Spleen (tissue), 11 donors: ENCODE data around the gene PCDH7. TPM values are rescaled to one million over a fixed set of nuclear protein-coding genes. Genes with fewer than 3 reads are reported as not detected.
A peak's percentile ranks its signal among the peaks of the same experiment; 100 is the strongest.

Source experiments
- DNase-seq: peaks from one replicate; pipeline ENCODE4 v3.0.0-alpha.2; 2020
- H3K27ac ChIP-seq, 8 donors: fragments of 200-600 bp; sonication (generic) in 7 of 8; 1 replicate in 4 of 8; 2 replicates in 4 of 8; pipeline versions ENCODE4 v1.5.0 to v1.8.0; 2016 to 2021; ENCODE audit warnings: inconsistent platforms in 4 of 8, mild to moderate bottlenecking in 4 of 8, moderate library complexity in 1 of 8
- H3K27me3 ChIP-seq, 7 donors: fragments of 200-600 bp; sonication (generic) in 6 of 7; replicated peaks in 1 of 7; 1 replicate in 4 of 7; 2 replicates in 3 of 7; pipeline versions ENCODE4 v1.5.0 to v1.8.0; 2016 to 2021; ENCODE audit warnings: inconsistent platforms in 3 of 7, mild to moderate bottlenecking in 1 of 7
- H3K36me3 ChIP-seq, 6 donors: fragments of 200-600 bp; sonication (generic) in 5 of 6; 1 replicate in 4 of 6; 2 replicates in 2 of 6; pipeline versions ENCODE4 v1.5.0 to v1.8.0; 2016 to 2021; ENCODE audit warnings: inconsistent platforms in 2 of 6
- H3K4me1 ChIP-seq, 6 donors: fragments of 200-600 bp; sonication (generic) in 5 of 6; 1 replicate in 3 of 6; 2 replicates in 3 of 6; pipeline versions ENCODE4 v1.5.0 to v1.8.0; 2016 to 2021; ENCODE audit warnings: inconsistent platforms in 3 of 6
- H3K4me3 ChIP-seq, 8 donors: fragments of 200-600 bp; sonication (generic) in 7 of 8; 1 replicate in 4 of 8; 2 replicates in 4 of 8; pipeline versions ENCODE4 v1.5.0 to v1.8.0; 2016 to 2021; ENCODE audit warnings: inconsistent platforms in 4 of 8, mild to moderate bottlenecking in 4 of 8, moderate library complexity in 2 of 8
- H3K9me3 ChIP-seq, 8 donors: fragments of 200-600 bp; sonication (generic) in 7 of 8; 1 replicate in 4 of 8; 2 replicates in 4 of 8; pipeline versions ENCODE4 v1.5.0 to v1.8.0; 2016 to 2021; ENCODE audit warnings: inconsistent platforms in 4 of 8
- CTCF ChIP-seq, 11 experiments: fragments of 200-600 bp in 7 of 11; fragments of 450-650 bp in 4 of 11; sonication (generic) in 4 of 11; IDR thresholded peaks in 8 of 11; conservative IDR thresholded peaks in 3 of 11; 1 replicate in 7 of 11; 2 replicates in 4 of 11; pipeline versions ENCODE4 v1.4.0 to v1.8.0; 2016 to 2021; ENCODE audit warnings: antibody characterized with exemption in 11 of 11, inconsistent platforms in 4 of 11, mild to moderate bottlenecking in 1 of 11
- POLR2A ChIP-seq, 3 donors: fragments of 450-650 bp; IDR thresholded peaks; one replicate each; pipeline ENCODE4 v1.5.1; 2017; ENCODE audit warnings: antibody characterized with exemption in 3 of 3, mild to moderate bottlenecking in 1 of 3
- POLR2AphosphoS5 ChIP-seq, 3 donors: sonication (generic); formaldehyde crosslinking; IDR thresholded peaks; one replicate each; pipeline ENCODE4 v1.5.1; 2017; ENCODE audit warnings: antibody characterized with exemption in 3 of 3
- WGBS, 5 donors: extraction: QIAGEN DNeasy Blood & Tissue Kit in 3 of 5; methylation state at CpG; one replicate each; pipeline versions ENCODE4 v1.1.5 to v1.1.7; 2013 to 2018; 5-methylcytosine and 5-hydroxymethylcytosine counted together
- intact Hi-C: fragments of 100-400 bp; cut with DNase I; formaldehyde crosslinking; loops from one replicate; pipeline ENCODE4 v1.15.0; 2023; ENCODE audit warnings: low total_unique reads
- polyA plus RNA-seq, 3 donors: library from polyadenylated mRNA; stranded (reverse); fragments of 200-250 nt; gene quantifications; one replicate each; pipeline ENCODE4 v1.2.1, GENCODE V29; 2013
- total RNA-seq, 7 donors: library from RNA; depleted of rRNA in 3 of 7; stranded (reverse); fragments of >200 nt in 3 of 7; fragmentation: NEBNext Ultra II Directional in 4 of 7; extraction: Animal tissue kit (Norgen Biotek cat#: 25700) in 4 of 7; gene quantifications; one replicate each; pipeline versions ENCODE4 v1.1.0 to v1.2.1, GENCODE V29; 2016 to 2021
- donor health status: healthy with polysubstance abuse.
- donor health status: DM: no; HTN: no; CAD: no; lungs with moderate emphysema.
- donor health status: DM: no; HTN: no; CAD: no.
- donor health status: Bipolar disorder and iron deficiency.
- donor health status: healthy.
- donor health status: DM: no; HTN: no; CAD: no.
- donor health status: DM: yes; HTN: yes; CAD: no.

The PCDH7 gene
- total and polyA plus RNA-seq, 10 donors = 0.86 to 116 (median 87.2) TPM

- peaks cover 0 to 5% (median 0%) of the 10 kb centered on the region in 8 donors for H3K9me3 ChIP-seq
- intact Hi-C loops = no loop called here
- no peaks in the 10 kb centered on the region for H3K36me3 ChIP-seq
- TF ChIP-seq POLR2A (IDR thresholded peaks at IDR 0.05) = no peak
- peak in 1 of 11 experiments; percentile 3 for TF ChIP-seq CTCF (IDR thresholded peaks at IDR 0.05 in 8 of 11, conservative IDR thresholded peaks at IDR 0.05 in 3 of 11)
- peak in 1 of 3 donors; percentile 32 for TF ChIP-seq POLR2AphosphoS5 (IDR thresholded peaks at IDR 0.05)
- DNase-seq = peak; percentile 70
- peak overlapping the region in 7 of 8 donors; percentile 58 to 87 (median 82) for H3K27ac ChIP-seq
- H3K4me1 ChIP-seq = peaks cover 3 to 48% (median 16%) of the 10 kb centered on the region in 6 donors
- 12 to 15% (median 13%) methylated on average over 25 to 77 of the region's 77 CpGs for WGBS, 5 donors
- peak overlapping the region; percentile 41 to 73 (median 51) for H3K4me3 ChIP-seq
- H3K27me3 ChIP-seq = peaks cover 0 to 69% (median 38%) of the 10 kb centered on the region in 7 donors
Observed at GRCh38 chr4:30722359-30723200, 2.4 kb downstream of the PCDH7 start.

- intact Hi-C loops = no loop called here
- Histone ChIP-seq H3K4me3 (peak overlapping the region; percentile 41 to 73 (median 51)), H3K9me3 (peaks cover 0 to 5% (median 0%) of the 10 kb centered on the region in 8 donors), H3K4me1 (peaks cover 0 to 40% (median 15%) of the 10 kb centered on the region in 6 donors), H3K27me3 (peaks cover 0 to 61% (median 30%) of the 10 kb centered on the region in 7 donors), H3K27ac (peak overlapping the region in 7 of 8 donors; percentile 20 to 87 (median 82)), H3K36me3 (no peaks in the 10 kb centered on the region)
- WGBS, 5 donors = 32 to 40% (median 39%) methylated on average over 15 of the region's 15 CpGs
- no peak for TF ChIP-seq CTCF (IDR thresholded peaks at IDR 0.05 in 8 of 11, conservative IDR thresholded peaks at IDR 0.05 in 3 of 11)
- TF ChIP-seq POLR2A (IDR thresholded peaks at IDR 0.05) = no peak
- no peak for TF ChIP-seq POLR2AphosphoS5 (IDR thresholded peaks at IDR 0.05)
- no peak for DNase-seq
Observed at GRCh38 chr4:30723201-30723955, 3.2 kb downstream of the PCDH7 start.

GRCh38 chr4:30724247-30724646, 4.1 kb downstream of the PCDH7 start:
- DNase-seq = no peak
- intact Hi-C loops = no loop called here
- 67 to 84% (median 79%) methylated on average over 4 of the region's 4 CpGs for WGBS, 5 donors
- H3K4me1 ChIP-seq = peaks cover 0 to 32% (median 13%) of the 10 kb centered on the region in 6 donors
- peaks cover 0 to 5% (median 0%) of the 10 kb centered on the region in 8 donors for H3K9me3 ChIP-seq
- TF ChIP-seq POLR2AphosphoS5 (IDR thresholded peaks at IDR 0.05) (no peak), POLR2A (IDR thresholded peaks at IDR 0.05) (no peak), CTCF (IDR thresholded peaks at IDR 0.05 in 8 of 11, conservative IDR thresholded peaks at IDR 0.05 in 3 of 11) (no peak)
- H3K4me3 ChIP-seq = peak overlapping the region; percentile 4 to 73 (median 51)
- H3K27me3 ChIP-seq = peaks cover 0 to 52% (median 29%) of the 10 kb centered on the region in 7 donors
- H3K36me3 ChIP-seq = no peaks in the 10 kb centered on the region
- H3K27ac ChIP-seq = peak overlapping the region in 5 of 8 donors; percentile 5 to 87 (median 33)
